GM18868 (cell line): Measurements from ENCODE around the gene COMMD2.

Experiments
- ATAC-seq: cut with Tn5 transposase; IDR thresholded peaks from one replicate; pipeline ENCODE4 v1.9.1; 2021; ENCODE audit warnings: mild to moderate bottlenecking, moderate library complexity; ENCODE audit not compliant: unreplicated experiment

COMMD2 gene

DNA sequence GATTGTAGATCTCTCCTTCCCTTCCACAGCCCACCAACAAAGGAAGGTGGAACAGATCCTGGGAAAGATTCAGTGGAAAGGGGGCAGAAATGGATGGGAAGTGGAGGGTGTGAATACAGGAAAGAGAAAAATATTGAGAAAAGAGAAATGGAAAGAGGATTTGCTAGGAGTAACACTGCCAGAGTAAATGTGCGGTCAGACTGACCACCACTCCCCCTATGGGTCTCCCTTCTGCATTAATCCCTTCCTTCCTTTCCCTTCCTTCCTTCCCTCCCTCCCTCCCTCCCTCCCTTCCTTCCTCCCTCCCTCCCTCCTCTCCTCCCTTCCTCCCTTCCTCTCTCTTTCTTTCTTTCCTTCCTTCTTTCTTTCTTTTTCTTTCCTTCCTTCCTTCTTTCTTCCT is 12.0 kb upstream of the COMMD2 start:
- ATAC-seq: no peak

DNA sequence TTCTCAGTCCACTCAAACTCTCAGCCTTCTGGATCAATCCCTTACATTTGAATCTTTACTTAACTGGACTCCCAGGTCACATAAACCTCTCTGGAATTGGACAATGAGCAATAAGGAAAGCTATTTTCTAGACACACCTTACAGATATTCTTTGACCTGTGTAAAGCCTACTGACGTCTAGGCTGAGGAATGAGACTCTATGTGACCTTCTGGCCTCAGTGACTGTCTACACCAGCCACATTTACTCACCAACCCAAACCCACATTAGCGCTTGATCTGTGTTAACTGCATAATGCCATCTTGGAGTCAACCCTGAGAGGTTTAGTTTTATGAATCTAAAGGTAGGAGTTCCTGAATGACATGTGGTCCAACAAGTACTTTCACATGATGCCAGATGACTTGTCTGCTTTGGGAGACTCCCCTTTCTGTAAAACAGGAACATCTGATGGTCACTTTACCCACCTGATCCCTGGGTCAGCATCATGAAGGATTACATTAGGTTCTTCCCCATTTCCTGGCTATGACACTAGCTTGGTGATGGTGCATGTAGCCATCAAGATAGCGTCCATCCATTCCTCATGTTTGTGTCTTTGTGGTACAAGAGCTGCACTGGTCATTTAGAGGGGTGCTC is 11.4 kb upstream of the COMMD2 start:
- ATAC-seq: no peak

DNA sequence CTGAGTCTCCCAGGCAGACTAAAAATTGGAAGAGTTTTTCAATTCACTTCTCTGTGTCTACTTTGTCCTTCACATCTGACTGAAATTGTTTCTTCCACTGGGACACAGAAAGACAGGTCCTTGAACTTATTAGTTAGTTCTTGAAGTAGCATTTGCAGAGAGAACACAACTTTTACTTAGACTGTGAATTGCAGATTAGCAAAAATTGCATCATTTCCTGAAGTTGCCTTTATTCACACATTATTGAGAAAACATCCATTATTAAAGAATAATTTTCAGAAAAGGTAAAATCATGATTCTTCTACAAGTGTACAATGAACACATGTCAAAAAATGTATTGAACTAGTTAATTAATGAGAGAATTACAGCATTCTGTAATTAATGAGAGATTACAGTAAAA is 1.4 kb upstream of the COMMD2 start:
- ATAC-seq: no peak

DNA sequence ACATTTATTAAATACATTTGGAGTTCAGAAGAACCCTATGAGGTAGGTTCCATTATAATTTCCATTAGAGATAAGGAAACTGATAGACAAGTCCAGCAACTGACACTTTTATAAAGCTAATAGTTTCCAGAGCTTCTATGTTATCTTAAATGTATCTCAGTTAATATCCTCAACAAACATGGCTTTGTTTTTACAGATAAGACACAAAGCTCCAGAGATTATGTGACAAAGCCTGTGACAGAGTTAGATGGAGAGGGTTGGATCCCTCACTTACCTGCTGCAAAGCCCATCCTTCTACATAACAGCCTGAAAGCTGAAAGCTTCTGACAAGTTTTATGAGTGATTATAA is 473 bp upstream of the COMMD2 start:
- peak; percentile 4 for ATAC-seq

DNA sequence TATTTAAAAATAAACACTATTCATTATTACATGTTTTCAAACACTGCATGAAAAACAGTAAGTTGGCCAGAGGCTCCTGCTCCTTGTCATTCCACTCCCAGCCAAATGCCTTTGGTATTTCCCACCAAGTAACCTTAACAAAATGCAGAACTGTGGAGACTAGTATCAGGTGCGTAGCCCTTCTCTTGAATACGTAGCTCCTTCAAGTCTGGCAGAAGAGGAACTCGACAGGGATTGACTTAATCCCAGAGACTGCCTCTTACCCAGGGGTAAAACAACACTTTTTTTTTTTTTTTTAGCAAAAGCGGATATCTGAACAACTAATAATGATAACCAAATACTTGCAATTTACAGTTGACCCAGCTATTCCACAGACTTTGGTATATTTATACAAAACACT is 738 bp downstream of the COMMD2 start:
- ATAC-seq: no peak

DNA sequence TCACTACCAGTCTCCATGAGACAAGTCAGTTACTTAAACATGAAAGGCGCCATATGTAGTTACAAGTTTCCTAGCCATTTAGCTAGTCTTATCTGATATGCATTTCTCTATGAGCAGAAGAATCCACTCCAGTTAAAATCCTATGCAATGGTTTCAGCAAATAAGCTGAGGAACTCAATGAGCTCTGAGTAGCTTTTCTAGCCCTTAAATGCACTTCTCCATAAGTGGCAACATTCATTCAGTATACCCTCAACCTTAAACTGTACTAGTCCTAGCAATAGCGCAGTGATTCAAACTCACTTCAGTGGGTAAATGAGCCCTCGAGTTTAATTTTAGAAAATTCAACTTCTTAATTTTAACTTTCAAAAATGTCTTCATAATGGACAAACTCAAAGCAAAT is 7.7 kb downstream of the COMMD2 start:
- ATAC-seq: no peak

DNA sequence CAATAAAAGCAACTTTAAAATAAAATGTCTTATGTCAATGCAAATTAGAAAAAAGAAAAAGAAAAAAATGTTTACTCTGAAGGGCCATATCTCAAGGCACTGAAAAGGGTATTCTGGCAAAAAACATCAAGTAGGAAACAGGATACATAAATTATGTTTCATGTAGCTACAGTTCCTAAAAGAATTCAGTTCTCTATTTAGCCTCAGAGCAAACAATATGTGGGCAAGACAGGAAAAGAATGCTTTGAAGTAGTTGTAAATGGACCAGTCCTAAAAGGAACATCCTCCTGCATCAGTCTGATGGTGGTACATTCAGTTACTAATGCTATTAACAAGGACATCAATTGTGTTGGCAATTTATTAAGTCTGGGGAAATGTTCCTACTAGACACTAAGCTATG is 8.1 kb downstream of the COMMD2 start:
- ATAC-seq: no peak

DNA sequence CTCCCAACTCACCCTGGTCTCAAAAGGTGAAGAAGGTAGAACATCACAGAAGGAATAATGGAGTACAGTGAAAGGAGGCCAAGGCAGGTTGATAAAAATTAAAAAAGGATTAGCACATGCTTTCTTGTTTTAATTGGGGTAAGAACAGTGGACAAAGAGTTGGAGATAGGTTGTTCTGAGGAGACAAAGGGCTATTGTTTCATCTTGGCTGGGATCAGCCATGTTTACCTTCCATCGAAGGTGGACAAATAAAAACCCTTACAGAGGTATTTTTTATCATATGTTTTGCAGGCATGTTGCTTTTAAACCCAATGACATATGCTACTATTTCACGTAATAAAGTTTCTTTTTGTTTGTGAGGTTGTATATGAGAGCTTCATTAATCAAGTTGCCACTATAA is 12.9 kb downstream of the COMMD2 start:
- ATAC-seq: no peak

DNA sequence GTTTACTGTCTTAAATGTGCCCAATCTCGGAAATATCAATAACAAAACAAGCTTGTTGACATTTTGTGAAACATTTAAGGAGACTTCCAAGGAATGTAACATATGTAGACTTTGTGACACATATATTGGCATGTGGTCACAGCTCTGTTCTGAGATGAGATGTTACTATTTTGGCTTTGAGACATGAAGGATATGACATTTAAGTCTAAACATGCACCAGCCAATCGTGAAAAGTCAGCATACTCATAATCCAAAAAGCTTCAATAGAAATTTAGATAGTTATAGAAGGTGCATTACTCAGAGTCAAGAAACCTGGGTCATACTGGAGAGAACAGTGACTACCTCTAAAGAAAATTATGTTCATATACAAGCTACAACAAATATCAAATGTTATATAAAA is 13.4 kb downstream of the COMMD2 start:
- ATAC-seq: no peak

DNA sequence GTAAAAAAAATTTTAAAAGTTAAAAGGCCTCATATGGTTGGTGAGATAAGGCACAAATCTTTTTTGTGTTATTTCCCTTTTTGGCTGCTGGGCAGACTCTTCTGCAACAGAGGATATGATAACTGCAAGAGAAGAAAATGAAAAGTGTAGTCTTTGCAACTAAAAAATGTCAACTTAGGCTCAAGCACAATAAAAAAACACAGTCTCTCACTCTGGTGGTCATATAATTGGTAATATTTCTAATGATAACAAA is 15.4 kb downstream of the COMMD2 start:
- ATAC-seq: no peak

DNA sequence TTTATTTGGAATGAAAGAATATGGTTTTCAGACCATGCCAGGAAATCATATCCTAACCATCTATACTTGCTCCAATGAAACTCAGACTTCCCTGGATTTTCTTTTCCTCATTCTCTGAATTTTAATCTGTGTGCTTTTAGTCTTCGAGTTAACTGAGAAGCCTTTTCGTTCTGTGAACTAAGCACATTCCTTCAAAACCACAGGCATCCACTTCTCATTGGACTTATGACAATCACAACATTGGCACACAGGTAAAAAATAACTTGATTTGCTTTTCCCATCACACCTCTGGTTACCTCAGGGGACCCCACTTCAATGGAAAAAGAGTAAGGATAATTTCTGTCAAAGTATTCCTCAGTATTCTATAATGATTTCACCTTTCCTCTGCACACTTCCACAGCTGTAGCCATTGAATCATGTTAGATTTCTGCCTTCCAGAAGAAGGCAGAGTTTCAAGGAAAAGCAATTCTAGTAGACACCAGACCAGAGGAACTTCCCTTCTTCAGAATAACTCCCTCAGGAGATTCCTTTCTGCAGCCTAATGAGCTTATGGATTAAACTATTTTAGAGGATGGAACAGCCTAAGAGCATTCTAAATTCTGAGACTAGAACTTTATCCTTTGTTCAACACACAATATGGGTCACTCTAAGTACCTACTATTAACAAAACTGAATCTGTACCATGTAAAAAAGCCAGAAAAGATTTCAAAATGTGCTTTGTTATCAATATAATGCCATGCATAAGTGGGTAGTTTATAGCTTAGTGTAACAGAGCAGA is 15.9 kb downstream of the COMMD2 start:
- no peak for ATAC-seq

DNA sequence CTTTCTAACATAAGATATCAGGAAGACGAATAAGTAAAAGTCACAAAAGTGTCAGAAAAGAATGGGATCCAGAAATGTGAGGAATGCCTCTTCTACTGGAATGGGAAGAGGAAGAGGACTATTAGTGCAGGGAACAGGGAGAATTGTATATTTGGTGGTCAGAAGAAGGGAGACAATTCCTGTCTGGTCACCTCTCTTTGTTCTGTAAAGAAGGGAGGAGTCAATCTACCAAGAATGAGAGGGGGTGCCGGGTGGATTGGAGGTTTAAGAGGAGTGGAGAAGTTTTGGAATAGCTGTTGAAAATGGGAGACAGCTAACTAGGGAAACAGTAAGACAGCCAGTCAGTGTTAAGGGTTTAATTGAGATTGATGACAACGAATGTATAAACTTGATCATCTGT is 20.1 kb downstream of the COMMD2 start:
- no peak for ATAC-seq

DNA sequence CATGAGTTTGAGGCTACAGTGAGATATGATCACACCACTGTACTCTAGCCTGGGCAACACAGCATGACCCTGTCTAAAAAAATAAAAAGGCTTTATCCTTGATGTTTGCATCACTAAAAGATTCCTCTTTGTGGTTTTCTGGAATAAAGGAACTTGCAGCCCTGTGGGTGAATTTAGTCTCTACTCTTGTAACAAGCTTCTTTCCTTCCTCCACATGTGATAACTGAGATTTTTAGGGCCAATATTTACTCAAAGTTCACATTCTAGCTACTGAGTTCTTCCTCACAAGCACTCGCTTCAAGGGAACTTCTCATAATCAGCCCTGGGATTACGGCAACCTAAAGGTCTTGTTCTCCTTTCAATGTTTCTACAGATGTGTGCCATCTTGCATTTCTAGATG is 24.6 kb downstream of the COMMD2 start:
- ATAC-seq: no peak

DNA sequence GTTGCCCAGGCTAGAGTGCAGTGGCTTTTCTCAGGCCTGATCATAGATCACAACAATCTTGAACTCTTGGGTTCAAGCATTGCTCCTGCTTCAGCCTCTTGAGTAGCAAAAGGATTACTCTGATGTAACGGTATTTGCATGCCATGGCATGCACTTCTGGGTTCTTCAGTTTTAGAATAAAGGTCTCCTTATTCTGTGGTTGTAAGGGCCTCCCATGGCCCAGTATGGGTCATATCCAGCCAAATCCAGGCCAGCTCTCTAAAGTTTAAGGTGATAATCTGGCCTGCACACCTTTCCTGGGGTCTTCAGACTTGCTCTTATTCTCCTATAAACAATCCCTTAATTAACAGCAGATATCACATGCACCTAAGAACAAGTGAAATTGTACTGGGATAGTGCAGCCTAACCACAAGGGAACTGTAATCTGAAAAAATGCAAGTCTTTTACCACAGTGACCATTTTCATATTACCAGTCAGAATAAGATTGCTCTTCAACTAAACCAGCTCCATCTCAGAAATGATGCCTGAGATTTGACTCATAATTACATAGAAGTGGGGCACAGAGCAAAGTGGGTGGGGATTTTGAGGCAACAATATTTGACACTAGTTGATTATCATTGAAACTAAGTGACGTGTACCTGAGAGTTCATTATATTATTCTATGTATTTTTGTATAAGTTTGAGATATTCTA is 25.4 kb downstream of the COMMD2 start:
- peak; percentile 95 for ATAC-seq

DNA sequence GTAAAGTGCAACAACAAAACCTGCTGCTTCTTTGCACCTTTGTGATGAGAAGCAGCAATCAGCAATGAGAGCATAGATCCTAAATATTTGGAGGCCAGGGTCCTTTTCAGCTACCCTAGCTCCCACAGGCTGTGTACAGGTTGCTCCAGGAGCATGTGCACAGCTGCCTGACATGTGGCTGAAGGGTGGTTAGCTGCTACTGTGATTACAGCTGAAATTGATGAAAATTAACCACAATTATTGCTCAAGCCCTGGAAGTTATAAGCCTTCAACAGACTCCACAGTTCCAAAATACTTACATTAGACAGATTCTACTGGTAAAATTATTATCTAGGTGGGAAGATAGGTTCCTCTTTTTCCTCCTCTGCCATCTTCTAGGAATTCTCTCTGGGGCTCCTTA is 28.5 kb downstream of the COMMD2 start:
- no peak for ATAC-seq

DNA sequence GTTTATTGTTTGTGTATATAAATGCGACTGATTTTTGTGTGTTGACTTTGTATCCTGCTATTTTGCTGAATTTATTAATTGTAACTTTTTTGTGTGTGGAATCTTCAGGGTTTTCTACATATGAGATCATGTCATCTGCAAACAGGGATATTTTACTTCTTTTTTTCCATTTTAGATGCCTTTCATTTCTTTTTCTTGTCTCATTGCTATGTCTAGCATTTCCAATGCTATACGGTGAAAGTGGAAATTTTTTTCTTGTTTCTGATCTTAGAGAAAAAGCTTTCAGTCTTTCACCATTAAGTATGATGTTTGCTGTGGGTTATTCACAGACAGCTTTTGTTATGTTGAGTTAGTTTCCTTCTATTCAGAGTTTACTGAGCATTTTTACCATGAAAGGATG is 31.4 kb downstream of the COMMD2 start:
- ATAC-seq: no peak

DNA sequence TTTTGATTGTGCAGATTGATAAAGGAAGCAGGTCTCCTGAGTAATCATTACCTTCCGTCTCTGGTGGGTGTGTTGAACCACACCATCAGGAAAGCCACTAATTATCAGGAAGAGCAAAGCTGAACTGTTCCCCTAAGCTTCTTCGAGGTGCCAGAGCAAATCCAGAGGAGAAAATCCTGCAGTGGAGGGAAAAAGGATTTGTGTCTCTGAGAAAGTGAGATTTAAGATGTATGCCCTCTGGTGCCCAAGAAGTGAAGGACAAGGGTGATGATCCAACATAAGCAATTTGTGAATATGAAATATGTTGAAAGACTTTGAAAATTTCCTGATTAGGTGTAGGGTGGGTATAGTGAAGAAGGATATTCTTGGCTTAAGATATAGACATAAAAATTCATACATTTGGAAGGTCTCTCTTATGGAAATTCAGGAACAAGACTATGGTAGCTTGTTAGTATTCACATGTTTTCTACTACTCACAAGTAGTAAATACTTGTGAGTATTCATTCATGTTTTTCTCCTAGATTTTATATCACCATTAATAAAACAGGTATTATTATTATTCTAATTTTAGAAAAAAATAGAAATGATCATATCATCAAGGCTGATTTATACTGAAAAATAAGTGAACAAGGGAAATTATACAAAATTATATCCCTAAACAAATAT is 34.8 kb downstream of the COMMD2 start:
- ATAC-seq: peak; percentile 77

DNA sequence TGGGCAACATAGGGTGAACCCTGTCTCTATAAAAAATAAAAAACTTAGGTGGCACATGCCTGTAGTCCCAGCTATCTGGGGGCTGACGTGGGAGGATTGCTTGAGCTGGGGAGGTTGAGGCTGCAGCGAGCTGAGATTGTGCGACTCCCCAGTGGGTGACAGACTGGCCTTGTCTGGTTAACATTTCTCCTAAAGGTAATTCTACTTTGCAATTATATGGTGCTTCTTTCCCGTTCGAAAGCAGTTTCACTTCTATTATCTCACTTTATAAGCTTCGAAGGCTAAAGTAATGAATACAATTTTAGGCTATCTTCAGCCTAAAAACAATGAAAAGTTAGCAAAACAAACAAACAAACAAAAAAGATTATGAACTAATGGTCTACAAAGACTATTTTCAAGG is 35.3 kb downstream of the COMMD2 start:
- no peak for ATAC-seq

DNA sequence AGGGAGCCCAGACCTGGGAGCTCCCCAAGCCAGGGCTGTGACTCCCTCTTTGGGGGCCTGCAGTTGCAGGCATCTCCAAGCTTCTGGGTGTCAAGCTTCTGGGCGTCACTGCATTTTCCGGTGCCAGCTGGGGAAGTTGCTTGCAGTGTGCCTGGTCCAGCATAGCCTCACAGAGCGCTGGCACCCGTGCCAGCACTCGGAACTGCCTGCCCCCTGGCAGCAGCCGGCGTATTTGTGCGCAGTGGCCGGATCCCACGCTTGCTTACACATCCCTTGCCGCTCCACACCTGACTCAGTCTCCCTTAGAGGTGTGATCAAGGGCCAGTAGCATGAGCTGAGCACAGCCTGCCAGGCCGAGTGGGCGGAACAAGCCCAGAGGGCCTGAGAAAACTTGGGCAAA is 37.0 kb downstream of the COMMD2 start:
- no peak for ATAC-seq

DNA sequence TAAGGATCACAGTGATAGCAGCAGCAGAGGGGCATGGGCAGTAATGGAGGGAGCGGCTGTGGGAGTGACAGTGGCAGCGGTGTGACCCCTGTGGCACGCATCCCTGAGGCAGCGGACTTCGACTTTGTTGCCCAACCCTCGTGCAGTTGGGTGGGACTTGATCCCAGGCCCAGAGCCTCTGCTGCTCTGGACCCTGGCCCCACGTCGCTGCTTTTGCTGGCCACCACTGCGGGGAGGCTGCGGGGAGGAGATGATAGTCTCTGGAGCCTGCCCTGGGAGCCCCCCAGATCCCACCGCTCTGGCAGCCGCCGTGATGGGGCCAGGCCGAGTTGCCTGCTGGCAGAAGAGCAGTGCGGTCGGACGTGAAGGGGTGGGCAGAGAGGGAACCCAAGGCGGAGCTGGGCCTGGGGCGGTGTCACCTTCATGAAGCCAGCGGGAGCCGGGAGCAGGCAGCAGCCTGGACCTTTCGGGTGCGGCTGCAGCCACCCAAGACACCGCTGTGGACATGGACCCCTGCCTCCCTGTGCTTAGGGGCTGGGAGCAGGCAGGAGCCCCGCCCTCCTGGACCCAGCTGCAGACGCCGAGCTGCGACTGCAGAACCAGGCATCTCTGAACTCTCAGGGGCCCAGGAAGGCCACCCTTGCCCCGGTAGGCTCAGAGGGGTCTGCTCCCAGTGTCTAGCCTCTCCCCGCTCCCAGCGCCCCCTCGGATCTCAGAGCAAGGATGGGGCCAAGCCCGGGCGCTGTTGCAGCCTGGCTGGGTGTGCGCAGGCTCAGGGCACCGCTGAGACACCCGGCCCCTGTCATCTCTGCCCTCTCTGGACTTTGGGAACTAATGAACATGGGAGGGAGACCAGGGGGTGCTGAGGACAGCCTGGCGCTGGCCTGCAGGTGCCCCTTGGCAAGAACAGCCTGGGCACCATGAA is 38.3 kb downstream of the COMMD2 start:
- no peak for ATAC-seq

DNA sequence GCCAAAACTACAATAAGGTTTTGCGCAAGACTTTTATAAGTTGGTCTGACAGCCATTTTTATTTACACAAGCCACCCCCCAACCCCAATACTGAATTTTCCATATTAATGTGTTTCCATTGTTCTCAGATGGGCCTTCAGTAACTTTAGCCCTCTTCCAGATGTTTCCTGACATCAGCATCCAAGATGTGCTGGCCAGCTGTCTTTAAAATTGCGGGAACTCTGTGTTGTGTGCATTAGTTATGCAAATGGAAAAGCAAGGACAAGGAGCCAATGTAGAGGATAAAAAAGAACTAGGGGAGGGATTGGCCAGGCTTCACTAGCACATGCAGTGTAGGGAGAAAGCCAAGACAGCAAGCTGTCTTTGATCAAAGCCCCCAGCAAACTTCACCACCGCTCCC is 45.4 kb downstream of the COMMD2 start:
- no peak for ATAC-seq
